NCI-H1436 (cell line): ENCODE results near the gene ACADS.

Source experiments
- DNase-seq: peaks from one replicate; lab custom pipeline; 2025; lab: John Stamatoyannopoulos, UW

The ACADS gene

GRCh38 chr12:120702637-120703036 lies 23.0 kb upstream of the ACADS start:
- no peak for DNase-seq

GRCh38 chr12:120703311-120703942 lies 22.2 kb upstream of the ACADS start:
- DNase-seq: no peak

GRCh38 chr12:120705618-120706017 lies 20.0 kb upstream of the ACADS start:
- no peak for DNase-seq

DNA sequence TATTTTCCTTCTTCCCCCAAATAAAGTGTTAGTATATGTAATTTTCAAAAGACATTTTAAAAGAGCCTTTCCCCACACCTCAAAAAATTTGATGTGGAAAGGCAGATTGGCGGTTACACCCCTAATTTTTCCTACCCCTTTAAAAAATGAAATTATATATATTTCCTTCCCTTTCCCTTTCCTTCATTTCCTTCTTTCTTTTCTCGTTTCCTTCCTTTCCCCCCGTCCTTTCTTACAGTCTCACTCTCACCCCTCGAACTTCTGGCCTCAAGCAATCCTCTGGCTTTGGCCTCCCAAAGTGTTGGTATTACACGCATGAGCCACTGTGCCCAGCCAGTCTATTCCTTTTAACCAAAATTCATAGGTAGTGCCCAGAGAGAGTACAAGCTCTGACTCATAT lies 19.6 kb upstream of the ACADS start:
- DNase-seq: no peak

GRCh38 chr12:120708651-120709050 lies 17.0 kb upstream of the ACADS start:
- DNase-seq: no peak

DNA sequence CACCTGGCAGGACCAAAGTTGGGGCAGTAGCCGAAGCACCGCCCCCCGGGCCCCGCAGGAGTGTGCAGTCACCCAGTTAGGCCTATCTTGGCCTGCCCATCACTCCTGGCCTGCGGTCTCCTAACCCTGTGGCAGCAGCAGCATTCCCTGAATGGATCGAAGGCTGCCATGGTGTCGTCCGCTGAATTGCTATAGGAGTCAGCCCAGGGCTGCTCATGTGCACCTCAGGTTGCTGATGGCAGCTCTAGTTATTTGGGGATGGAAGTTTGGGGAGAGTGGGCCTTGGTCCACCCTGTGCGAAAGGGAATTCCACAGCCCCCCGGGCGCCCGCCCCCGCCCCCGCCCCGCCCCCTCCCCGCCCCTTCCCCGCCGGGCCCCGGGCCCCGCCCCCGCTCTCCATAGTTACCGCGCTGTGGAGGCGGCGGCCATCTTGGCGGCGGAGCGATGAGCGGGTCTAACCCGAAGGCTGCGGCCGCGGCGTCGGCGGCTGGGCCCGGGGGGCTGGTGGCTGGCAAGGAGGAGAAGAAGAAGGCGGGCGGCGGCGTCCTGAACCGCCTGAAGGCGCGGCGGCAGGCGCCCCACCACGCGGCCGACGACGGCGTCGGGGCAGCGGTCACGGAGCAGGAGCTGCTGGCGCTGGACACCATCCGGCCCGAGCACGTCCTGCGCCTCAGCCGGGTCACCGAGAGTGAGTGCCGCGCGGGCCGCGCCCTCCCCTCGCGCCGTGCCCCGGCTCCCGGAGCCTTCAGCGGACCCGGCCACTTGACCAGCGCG lies 15.4 kb upstream of the ACADS start, which contains the start of gene UNC119B:
UNC119B (plus strand) TSS at position 428 of the 774 bp plus-strand sequence; CDS start at position 445, 17 bp downstream.
- peak; percentile 34 for DNase-seq

DNA sequence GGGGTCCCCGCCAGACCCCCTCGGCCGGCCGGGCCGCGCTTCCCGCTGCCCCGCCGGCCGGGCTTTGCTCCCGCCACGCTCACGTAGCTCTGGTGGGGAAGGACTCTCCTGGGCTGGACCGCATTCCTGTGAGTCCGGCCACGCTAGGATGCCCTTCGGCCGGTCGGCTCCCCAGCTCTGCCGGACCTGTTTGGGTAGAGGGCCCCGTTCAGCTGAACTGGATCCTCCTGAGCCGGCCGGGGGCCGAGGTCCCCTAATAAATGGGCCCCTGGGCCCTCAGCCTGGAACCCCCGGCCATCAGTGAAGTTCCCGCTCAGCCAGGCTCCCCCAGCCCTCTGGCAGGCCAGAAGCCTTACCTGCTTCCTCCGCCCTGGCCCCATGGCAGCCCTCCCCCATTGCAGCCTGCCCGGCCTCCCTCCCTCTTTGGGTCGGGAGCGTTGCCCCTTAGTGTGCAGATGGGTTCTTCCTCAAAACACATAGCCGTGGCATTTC lies 14.8 kb upstream of the ACADS start:
- DNase-seq: no peak

- DNase-seq: no peak
Observed at GRCh38 chr12:120711411-120711810, 14.2 kb upstream of the ACADS start.

GRCh38 chr12:120712610-120713009 lies 13.0 kb upstream of the ACADS start:
- no peak for DNase-seq

DNA sequence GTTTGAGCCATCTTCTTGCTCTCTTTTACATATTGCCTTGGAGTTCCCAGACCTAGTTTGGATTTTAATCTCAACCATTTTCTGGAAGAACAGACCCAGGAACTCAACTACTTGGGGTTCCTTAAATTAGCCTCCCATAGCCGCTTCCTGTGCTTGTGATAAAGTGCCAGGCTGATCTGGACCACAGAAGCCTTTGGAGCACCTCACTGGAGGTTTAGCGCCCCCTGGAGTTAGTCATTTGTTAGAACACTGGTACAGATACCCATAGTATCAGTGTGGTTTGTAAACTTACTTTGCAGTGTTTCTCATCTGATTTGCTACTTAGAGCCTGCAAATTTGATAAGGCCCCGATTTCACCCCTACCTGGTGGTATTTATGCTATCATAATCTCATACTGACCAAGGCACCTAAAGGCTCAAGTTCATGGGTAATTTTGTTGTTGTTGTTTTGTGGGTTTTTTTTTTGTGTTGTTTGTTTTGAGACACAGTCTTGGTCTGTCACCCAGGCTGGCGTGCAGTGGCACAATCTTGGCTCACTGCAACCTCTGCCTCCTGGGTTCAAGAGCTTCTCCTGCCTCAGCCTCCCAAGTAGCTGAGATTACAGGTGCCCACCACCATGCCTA lies 11.7 kb upstream of the ACADS start:
- DNase-seq: peak; percentile 77

DNA sequence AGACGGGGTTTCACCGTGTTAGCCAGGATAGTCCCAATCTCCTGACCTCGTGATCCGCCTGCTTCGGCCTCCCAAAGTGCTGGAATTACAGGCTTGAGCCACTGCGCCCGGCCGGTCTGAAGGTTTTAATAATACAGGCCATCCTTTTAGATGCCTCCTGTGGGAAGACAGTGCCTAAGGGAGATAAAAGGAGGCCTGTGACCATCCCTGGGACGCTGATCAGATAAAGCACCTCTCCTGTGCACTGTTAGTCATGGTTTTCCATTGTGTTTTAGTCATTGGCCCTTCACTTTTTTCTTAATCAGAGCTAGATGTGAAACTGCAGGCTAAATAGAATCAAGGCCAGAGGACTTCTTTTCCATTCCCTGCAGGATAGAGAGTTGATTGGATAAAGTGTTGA lies 7.6 kb upstream of the ACADS start:
- DNase-seq: no peak

DNA sequence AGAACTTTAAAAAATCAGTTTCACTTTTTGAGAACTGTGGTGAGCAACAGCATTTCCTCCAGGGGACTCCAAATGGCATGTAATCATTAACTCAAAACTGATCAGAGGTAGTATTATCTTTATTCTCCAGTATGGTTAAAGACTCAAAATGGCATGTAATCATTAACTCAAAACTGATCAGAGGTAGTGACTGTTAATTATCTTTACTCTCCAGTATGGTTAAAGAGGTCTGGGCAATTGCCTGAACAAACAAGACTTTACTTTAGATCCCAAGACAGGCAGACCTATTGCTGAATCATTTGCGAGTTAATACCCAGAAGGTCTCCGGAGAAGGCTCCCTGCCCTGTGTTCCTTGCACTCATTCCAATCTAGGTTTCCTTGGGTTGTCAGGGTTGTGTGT lies 6.6 kb upstream of the ACADS start:
- no peak for DNase-seq

DNA sequence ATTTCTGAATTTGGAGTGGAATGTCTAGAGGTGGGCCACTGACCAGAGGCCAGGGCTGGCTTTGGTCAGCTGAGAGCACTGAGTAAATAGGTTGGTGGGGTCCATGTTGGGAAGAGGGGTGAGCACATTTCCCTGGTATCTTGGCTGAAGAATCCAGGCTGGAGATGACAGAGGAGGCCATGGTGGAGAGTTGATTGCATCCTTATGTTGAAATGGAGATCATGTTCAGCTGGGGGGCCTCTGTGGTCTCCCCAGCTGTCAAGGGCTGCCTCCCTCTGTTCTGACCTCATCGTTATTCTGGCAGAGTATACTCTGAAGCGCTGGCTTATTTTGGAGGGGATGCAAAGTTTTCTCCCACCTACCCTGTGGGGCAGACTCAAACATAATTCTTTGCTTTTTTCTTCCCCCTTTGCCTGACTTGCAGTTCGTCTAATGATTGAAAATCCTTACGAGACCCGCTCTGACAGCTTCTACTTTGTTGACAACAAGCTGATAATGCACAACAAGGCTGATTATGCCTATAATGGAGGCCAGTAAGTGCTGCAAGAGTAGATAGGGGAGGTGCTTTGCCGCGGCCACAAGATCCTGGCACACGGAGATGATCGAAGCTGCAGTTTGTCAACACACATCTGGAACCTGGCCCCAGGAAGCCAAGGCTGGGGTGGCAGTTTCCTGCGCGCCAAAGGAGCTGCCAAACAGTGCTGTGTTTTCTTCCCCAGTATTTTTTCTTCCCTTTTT lies 6.0 kb upstream of the ACADS start:
- DNase-seq: no peak

DNA sequence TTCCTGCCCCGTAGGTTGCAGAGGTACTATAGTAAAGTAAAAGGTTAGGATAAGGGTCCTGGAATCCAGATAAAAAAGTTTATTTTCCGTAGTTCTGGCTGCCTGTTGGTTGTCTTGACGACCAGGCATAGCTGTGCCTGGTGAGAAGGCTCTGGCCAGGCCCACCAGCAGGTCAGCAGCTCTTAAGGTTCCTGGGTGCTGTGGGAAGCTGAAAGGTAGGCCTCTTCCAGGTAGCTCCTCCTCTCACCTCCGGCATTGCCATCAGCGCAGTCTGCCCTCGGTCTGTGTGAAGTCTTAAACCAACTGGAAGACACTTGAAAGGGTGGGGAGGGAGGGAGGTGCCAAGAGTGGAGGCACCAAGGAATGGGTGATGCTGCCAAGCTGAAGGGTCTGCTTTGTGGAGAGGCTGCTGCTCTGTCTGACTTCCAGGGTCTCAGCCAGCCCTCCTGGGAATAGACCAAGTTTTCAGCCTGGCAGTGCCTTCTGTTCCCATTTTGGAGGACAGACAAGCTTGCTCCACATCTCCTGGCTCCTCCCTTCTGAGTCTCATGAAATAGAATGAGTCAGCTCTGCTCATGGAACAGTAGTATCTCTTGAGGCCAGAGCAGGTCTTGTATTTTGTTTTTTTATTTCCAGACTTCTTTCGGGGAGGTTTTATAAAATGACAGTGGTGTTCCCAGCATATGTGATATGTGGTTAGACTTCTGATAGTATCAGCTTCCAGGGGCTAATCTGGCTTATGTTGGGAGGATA lies 5.2 kb upstream of the ACADS start:
- no peak for DNase-seq

GRCh38 chr12:120720987-120721801 lies 4.4 kb upstream of the ACADS start:
- DNase-seq: no peak

- DNase-seq: no peak
Observed at GRCh38 chr12:120721866-120722265, 3.8 kb upstream of the ACADS start.

- no peak for DNase-seq
Observed at GRCh38 chr12:120722784-120723183, 2.8 kb upstream of the ACADS start.

GRCh38 chr12:120724720-120725119 lies 906 bp upstream of the ACADS start:
- DNase-seq: no peak

- no peak for DNase-seq
Observed at GRCh38 chr12:120725151-120725658, 421 bp upstream of the ACADS start.

DNA sequence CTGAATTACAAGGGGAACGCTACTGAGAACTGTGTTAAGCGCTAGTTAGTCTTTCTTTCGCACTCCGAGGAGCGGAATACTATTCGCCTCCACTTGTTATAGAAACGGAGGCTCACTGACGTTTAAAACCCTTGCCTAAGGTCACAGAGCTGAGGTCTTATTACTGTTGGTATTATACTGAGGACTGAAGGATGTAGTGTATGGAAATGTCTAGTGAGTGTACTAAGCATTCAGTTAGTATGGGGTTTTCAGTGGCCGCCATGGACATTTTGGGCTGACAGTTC lies 826 bp downstream of the ACADS start:
- DNase-seq: no peak

DNA sequence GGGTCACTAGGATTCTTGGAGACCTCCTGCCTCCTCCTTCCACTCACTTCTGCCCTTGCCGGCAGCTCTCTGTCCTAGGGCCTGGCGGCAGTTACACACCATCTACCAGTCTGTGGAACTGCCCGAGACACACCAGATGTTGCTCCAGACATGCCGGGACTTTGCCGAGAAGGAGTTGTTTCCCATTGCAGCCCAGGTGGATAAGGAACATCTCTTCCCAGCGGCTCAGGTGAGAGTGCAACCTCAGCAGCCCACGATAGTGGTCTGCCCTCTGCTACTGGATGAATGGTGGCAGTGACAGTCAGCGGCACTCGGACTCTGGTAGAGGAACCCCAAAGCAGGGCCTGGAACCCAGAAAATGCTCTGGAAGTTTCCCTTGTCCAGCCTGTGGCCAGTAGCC lies 1.3 kb downstream of the ACADS start:
- DNase-seq: no peak
